ENCODE results near the gene SLC4A8.
"Not testable (repeated sequence)": the region's sequence is repeated elsewhere in the genome, so short reads cannot be mapped to it uniquely, and the experiment has no call there.

The SLC4A8 gene

DNA sequence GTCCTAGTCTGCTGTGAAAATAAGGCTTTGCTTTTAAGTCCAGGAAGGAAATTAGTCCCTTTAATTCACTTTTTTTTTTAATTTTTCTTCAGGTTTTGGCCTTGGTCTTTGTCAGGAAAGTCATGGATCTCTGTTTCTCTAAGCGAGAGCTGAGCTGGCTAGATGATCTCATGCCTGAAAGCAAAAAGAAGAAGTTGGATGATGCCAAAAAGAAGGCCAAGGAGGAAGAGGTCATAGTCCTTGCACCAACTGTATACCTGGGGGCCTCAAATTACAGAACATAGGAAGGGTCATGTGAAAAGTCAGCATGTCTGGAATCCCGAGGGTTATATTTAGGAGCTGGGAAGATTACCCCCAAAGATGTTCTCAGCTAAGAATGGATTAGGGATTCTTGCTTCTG lies 72.3 kb downstream of the SLC4A8 start:
- Histone ChIP-seq H3K27ac (ENCODE audit: low read depth, low read length) (no peak overlapping the region), H3K9me3 (ENCODE audit: control insufficient read depth in 1 of 2, low read length in 2 of 2) (no peaks in the 10 kb centered on the region), H3K4me1 (ENCODE audit: control insufficient read depth in 1 of 2, insufficient read depth in 2 of 2, low read length in 2 of 2) (no peaks in the 10 kb centered on the region), H3K9ac (ENCODE audit: low read depth in 1 of 2, low read length in 2 of 2) (no peak overlapping the region), H3K27me3 (ENCODE audit: control insufficient read depth in 1 of 2, insufficient read depth in 2 of 2, low read length in 2 of 2) (no peaks in the 10 kb centered on the region), H3K4me3 (ENCODE audit: low read depth in 1 of 2, low read length in 2 of 2) (no peak overlapping the region), H3K36me3 (ENCODE audit: control insufficient read depth in 1 of 2, insufficient read depth in 2 of 2, low read length in 2 of 2) (no peaks in the 10 kb centered on the region)

DNA sequence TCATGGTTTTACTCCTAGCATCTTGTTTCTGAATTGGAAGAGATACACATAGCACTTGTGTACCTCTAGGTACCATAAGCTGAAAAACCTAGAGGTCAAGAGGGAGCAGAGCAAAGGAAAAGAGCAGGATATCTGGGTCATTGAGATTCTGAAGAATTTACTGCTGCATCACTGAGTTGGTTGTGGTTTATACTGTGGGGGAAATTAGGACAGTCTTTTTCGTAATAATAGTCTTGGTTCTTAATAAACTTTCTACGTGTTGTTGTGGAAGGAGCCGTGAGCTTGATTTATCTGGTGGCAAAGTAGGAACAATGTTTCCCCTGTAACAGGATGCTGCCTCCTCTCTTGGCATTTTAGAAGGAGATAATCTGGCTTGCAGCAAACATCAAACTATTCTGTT lies 80.2 kb downstream of the SLC4A8 start:
- Histone ChIP-seq H3K9me3 (ENCODE audit: control insufficient read depth in 1 of 2, low read length in 2 of 2) (no peaks in the 10 kb centered on the region), H3K4me3 (ENCODE audit: low read depth in 1 of 2, low read length in 2 of 2) (no peak overlapping the region), H3K4me1 (ENCODE audit: control insufficient read depth in 1 of 2, insufficient read depth in 2 of 2, low read length in 2 of 2) (no peaks in the 10 kb centered on the region), H3K36me3 (ENCODE audit: control insufficient read depth in 1 of 2, insufficient read depth in 2 of 2, low read length in 2 of 2) (no peaks in the 10 kb centered on the region), H3K9ac (ENCODE audit: low read depth in 1 of 2, low read length in 2 of 2) (no peak overlapping the region), H3K27ac (ENCODE audit: low read depth, low read length) (no peak overlapping the region), H3K27me3 (ENCODE audit: control insufficient read depth in 1 of 2, insufficient read depth in 2 of 2, low read length in 2 of 2) (no peaks in the 10 kb centered on the region)

DNA sequence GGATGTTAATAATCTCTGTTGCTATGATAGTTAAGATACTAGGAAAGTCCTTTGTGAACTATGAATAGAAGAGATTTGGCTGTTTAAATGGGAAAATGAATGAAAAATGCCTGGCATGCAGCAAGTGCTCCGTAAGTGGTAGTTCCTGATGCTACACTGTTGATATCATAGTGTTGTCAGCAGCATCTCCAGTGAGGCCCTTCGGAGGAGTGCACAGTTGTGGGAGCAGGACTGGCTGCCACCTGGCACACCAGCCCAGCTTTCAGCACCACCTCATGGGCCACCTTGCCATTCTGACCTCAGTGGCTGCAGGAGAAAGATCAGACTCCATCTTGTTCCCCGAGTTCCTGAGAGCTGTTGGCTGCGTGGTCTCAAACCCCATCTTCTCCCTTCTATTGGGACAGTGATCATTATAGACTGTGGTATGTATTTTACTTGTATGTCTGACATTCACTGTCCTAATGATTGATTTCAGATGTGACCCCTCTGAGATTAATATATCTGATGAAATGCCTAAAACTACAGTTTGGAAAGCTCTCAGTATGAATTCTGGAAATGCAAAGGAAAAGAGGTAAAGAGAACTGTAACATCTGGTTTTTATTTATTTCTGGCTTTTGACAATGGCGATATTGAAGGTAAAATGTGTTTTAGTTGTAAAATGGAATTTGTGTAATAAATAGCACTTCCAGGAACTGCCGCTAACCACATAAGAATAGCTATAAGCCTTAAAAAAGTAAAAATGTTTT lies 80.9 kb downstream of the SLC4A8 start:
- no peak overlapping the region for H3K27ac ChIP-seq (ENCODE audit: low read depth, low read length)
- H3K9me3 ChIP-seq (ENCODE audit: control insufficient read depth in 1 of 2, low read length in 2 of 2): no peaks in the 10 kb centered on the region
- H3K4me1 ChIP-seq (ENCODE audit: control insufficient read depth in 1 of 2, insufficient read depth in 2 of 2, low read length in 2 of 2): no peaks in the 10 kb centered on the region

DNA sequence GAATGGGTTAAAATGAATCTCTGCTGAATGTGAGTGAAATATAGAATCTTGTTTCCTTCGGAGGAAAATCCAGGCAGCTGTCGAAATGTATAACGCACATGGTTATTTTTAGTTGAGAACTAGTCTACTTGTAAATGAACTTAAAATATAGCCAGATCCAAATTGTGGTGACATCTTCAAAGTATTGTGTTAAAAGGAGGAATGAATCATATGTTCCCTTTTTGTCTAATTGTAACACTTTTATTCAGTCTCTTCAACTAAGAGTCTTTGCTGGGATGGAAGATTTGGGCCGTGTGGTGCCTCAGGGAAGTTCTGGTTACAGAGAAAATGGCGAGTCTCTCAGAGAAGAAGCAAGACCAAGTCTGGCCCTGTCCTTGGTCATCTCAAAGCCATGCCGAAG lies 82.5 kb downstream of the SLC4A8 start:
- H3K4me3 ChIP-seq (ENCODE audit: low read depth in 1 of 2, low read length in 2 of 2): no peak overlapping the region
- no peak overlapping the region for H3K9ac ChIP-seq (ENCODE audit: low read depth in 1 of 2, low read length in 2 of 2)
- H3K27ac ChIP-seq (ENCODE audit: low read depth, low read length): no peak overlapping the region
- no peaks in the 10 kb centered on the region for H3K27me3 ChIP-seq (ENCODE audit: control insufficient read depth in 1 of 2, insufficient read depth in 2 of 2, low read length in 2 of 2)
- no peaks in the 10 kb centered on the region for H3K9me3 ChIP-seq (ENCODE audit: control insufficient read depth in 1 of 2, low read length in 2 of 2)
- H3K4me1 ChIP-seq (ENCODE audit: control insufficient read depth in 1 of 2, insufficient read depth in 2 of 2, low read length in 2 of 2): no peaks in the 10 kb centered on the region
- H3K36me3 ChIP-seq (ENCODE audit: control insufficient read depth in 1 of 2, insufficient read depth in 2 of 2, low read length in 2 of 2): no peaks in the 10 kb centered on the region

More for the DNA sequence above, 80.9 kb downstream of the SLC4A8 start:
- no peaks in the 10 kb centered on the region for H3K27me3 ChIP-seq (ENCODE audit: control insufficient read depth in 1 of 2, insufficient read depth in 2 of 2, low read length in 2 of 2)
- H3K9ac ChIP-seq (ENCODE audit: low read depth in 1 of 2, low read length in 2 of 2): no peak overlapping the region
- no peak overlapping the region for H3K4me3 ChIP-seq (ENCODE audit: low read depth in 1 of 2, low read length in 2 of 2)
- H3K36me3 ChIP-seq (ENCODE audit: control insufficient read depth in 1 of 2, insufficient read depth in 2 of 2, low read length in 2 of 2): no peaks in the 10 kb centered on the region

DNA sequence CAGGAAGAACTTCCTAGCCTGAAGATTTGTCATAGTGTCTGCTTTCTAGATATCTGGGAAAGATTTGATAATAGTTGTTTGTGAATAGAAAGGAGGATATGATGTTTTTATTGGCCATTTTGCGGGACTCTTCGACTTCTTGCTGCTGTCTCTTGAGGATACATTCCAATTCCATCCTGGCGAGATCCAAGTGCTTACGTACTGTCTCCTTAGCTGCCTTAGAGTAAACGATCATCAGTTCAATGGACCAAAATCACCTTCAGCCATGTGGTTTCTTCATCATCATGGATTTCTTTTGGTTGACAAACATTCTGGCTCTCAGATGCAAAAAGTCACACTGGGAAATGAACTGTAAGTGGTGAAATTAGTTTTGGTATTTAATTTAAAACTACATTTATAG lies 83.7 kb downstream of the SLC4A8 start:
- Histone ChIP-seq H3K4me1 (ENCODE audit: control insufficient read depth in 1 of 2, insufficient read depth in 2 of 2, low read length in 2 of 2) (no peaks in the 10 kb centered on the region), H3K4me3 (ENCODE audit: low read depth in 1 of 2, low read length in 2 of 2) (no peak overlapping the region), H3K36me3 (ENCODE audit: control insufficient read depth in 1 of 2, insufficient read depth in 2 of 2, low read length in 2 of 2) (no peaks in the 10 kb centered on the region), H3K27me3 (ENCODE audit: control insufficient read depth in 1 of 2, insufficient read depth in 2 of 2, low read length in 2 of 2) (no peaks in the 10 kb centered on the region), H3K27ac (ENCODE audit: low read depth, low read length) (no peak overlapping the region), H3K9me3 (ENCODE audit: control insufficient read depth in 1 of 2, low read length in 2 of 2) (no peaks in the 10 kb centered on the region), H3K9ac (ENCODE audit: low read depth in 1 of 2, low read length in 2 of 2) (no peak overlapping the region)

DNA sequence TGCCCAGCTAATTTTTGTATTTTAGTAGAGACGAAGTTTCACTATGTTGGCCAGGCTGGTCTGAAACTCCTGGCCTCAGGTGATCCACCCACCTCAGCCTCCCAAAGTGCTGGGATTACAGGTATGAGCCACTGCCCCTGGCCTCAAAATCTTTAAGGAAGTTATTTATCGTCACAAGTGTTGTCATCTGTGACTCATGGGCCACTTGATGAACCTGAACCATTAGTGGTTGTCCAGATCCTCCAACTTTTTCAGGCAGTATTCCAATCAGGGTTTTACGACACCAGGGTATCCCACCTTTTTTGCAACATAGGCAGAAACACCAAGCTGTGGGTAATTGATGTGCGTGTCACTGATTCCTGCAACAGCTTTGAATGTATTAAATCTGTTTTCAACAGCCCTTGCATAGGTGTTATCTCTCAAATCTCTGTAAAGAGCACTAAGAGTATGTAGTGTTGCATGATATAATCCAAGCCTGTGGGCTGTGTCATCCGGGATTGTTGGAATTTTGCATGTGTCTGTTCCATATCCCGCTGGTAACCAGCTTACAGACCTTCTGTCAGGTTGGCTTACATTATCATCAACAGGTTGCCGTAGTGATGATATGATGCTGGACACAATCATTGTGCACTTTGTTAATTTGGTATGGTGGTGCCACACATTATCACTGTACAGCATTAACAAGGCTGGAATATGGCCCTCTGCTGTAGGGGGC lies 87.1 kb downstream of the SLC4A8 start:
- no peak overlapping the region for H3K9ac ChIP-seq (ENCODE audit: low read depth in 1 of 2, low read length in 2 of 2)
- H3K27ac ChIP-seq (ENCODE audit: low read depth, low read length): no peak overlapping the region
- no peaks in the 10 kb centered on the region for H3K4me1 ChIP-seq (ENCODE audit: control insufficient read depth in 1 of 2, insufficient read depth in 2 of 2, low read length in 2 of 2)
- no peaks in the 10 kb centered on the region for H3K36me3 ChIP-seq (ENCODE audit: control insufficient read depth in 1 of 2, insufficient read depth in 2 of 2, low read length in 2 of 2)
- H3K9me3 ChIP-seq (ENCODE audit: control insufficient read depth in 1 of 2, low read length in 2 of 2): no peaks in the 10 kb centered on the region
- no peak overlapping the region for H3K4me3 ChIP-seq (ENCODE audit: low read depth in 1 of 2, low read length in 2 of 2)
- no peaks in the 10 kb centered on the region for H3K27me3 ChIP-seq (ENCODE audit: control insufficient read depth in 1 of 2, insufficient read depth in 2 of 2, low read length in 2 of 2)

DNA sequence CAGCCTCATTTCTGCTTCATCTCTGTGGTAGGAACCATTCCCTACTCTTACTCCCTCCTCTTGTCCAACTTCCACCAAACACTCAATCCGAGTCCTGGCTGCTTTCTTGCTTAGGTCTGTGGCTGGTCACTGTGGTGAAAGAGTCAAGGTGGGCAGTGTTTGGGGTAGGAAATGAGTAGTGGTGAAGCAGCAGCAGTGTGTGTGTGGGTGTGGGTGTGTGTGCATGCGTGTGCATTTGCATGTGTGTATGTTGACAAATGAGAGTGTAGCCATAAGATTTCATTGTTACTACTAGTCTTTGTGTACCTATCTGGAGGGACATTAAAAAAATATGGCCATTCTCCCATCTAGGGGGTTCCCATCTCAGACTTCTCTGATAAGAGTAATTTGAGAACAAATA lies 87.8 kb downstream of the SLC4A8 start:
- Histone ChIP-seq H3K27ac (ENCODE audit: low read depth, low read length) (no peak overlapping the region), H3K27me3 (ENCODE audit: control insufficient read depth in 1 of 2, insufficient read depth in 2 of 2, low read length in 2 of 2) (no peaks in the 10 kb centered on the region), H3K9ac (ENCODE audit: low read depth in 1 of 2, low read length in 2 of 2) (no peak overlapping the region), H3K9me3 (ENCODE audit: control insufficient read depth in 1 of 2, low read length in 2 of 2) (no peaks in the 10 kb centered on the region), H3K4me1 (ENCODE audit: control insufficient read depth in 1 of 2, insufficient read depth in 2 of 2, low read length in 2 of 2) (no peaks in the 10 kb centered on the region), H3K4me3 (ENCODE audit: low read depth in 1 of 2, low read length in 2 of 2) (no peak overlapping the region), H3K36me3 (ENCODE audit: control insufficient read depth in 1 of 2, insufficient read depth in 2 of 2, low read length in 2 of 2) (no peaks in the 10 kb centered on the region)

DNA sequence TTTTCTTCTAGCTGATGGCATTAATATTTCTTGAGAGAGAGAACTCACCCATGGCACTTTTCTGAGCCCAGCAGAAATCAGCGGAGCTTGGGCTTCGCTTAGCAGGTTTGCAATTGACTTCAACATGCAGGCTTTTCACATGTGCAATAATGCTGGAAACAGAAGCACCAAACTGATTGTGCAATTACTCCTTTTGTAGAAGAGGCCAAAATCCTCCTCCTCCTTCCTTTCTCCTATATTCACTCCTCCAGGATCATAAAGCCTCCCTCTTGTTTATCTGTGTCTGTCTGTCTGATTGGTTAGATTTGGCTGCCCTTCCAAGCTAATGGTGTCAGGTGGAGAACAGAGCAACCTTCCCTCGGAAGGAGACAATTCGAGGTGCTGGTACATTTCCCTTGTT lies 90.4 kb downstream of the SLC4A8 start:
- H3K27me3 ChIP-seq (ENCODE audit: control insufficient read depth in 1 of 2, insufficient read depth in 2 of 2, low read length in 2 of 2); H3K9me3 ChIP-seq (ENCODE audit: control insufficient read depth in 1 of 2, low read length in 2 of 2); H3K4me3 ChIP-seq (ENCODE audit: low read depth in 1 of 2, low read length in 2 of 2); H3K36me3 ChIP-seq (ENCODE audit: control insufficient read depth in 1 of 2, insufficient read depth in 2 of 2, low read length in 2 of 2); H3K27ac ChIP-seq (ENCODE audit: low read depth, low read length); H3K9ac ChIP-seq (ENCODE audit: low read depth in 1 of 2, low read length in 2 of 2); H3K4me1 ChIP-seq (ENCODE audit: control insufficient read depth in 1 of 2, insufficient read depth in 2 of 2, low read length in 2 of 2): not testable (repeated sequence)

DNA sequence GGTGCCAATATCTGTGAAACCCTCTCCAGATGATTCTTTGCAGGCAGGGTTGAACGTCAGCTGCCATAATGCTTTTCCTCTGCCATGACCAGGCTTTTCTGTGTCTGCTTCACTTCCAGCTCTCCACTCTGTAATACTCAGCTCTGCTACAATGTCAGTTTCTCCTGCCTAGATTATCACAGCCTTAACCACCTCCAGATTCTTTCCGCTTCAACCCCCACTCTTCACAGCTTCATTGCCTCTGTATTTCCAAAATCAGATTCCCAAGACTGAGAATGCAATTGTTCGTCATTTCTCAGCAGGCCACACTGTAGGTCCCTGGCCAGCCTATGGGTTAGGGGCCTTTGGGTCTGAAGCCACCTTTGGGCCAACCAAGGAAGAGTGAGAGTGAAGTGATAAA lies 92.7 kb downstream of the SLC4A8 start:
- Histone ChIP-seq H3K9ac (ENCODE audit: low read depth in 1 of 2, low read length in 2 of 2) (no peak overlapping the region), H3K36me3 (ENCODE audit: control insufficient read depth in 1 of 2, insufficient read depth in 2 of 2, low read length in 2 of 2) (no peaks in the 10 kb centered on the region), H3K9me3 (ENCODE audit: control insufficient read depth in 1 of 2, low read length in 2 of 2) (no peaks in the 10 kb centered on the region), H3K27me3 (ENCODE audit: control insufficient read depth in 1 of 2, insufficient read depth in 2 of 2, low read length in 2 of 2) (no peaks in the 10 kb centered on the region), H3K27ac (ENCODE audit: low read depth, low read length) (no peak overlapping the region), H3K4me3 (ENCODE audit: low read depth in 1 of 2, low read length in 2 of 2) (no peak overlapping the region), H3K4me1 (ENCODE audit: control insufficient read depth in 1 of 2, insufficient read depth in 2 of 2, low read length in 2 of 2) (no peaks in the 10 kb centered on the region)

DNA sequence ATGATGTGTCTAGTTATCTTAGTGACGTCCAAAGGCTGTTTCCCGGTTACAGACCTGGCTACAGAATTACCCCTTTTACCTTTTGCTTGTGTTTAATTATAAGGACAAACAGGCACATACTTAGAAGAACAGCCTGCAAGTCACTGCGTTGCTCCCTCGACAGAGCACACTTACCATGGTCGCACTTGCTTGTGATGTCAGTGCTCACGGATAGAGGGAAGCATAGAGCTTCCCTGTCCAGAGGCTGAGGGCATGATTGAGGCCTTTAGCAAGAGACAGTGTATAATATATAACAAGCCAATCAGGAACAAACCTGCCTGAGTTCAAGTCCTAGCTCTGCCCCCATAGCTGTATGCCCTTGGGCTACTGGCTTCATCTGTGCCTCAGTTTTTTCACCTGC lies 93.2 kb downstream of the SLC4A8 start:
- Histone ChIP-seq H3K27ac (ENCODE audit: low read depth, low read length) (no peak overlapping the region), H3K27me3 (ENCODE audit: control insufficient read depth in 1 of 2, insufficient read depth in 2 of 2, low read length in 2 of 2) (no peaks in the 10 kb centered on the region), H3K9ac (ENCODE audit: low read depth in 1 of 2, low read length in 2 of 2) (no peak overlapping the region), H3K9me3 (ENCODE audit: control insufficient read depth in 1 of 2, low read length in 2 of 2) (no peaks in the 10 kb centered on the region), H3K4me3 (ENCODE audit: low read depth in 1 of 2, low read length in 2 of 2) (no peak overlapping the region), H3K4me1 (ENCODE audit: control insufficient read depth in 1 of 2, insufficient read depth in 2 of 2, low read length in 2 of 2) (peaks cover 0 to 2% of the 10 kb centered on the region in 2 donors), H3K36me3 (ENCODE audit: control insufficient read depth in 1 of 2, insufficient read depth in 2 of 2, low read length in 2 of 2) (no peaks in the 10 kb centered on the region)
